Endothelial cell of umbilical vein (primary cell): ENCODE data around the gene VPS52. TPM values are rescaled to one million over a fixed set of nuclear protein-coding genes. Genes with fewer than 3 reads are reported as not detected.

Experiments used
- BruUV-seq: library from RNA; stranded (reverse); fragments of 400-500 nt; replicated peaks from 2 replicates; lab custom pipeline; 2021; lab: Mats Ljungman, UMichigan
- CTCF ChIA-PET: fragments of 300-600, 350-600 bp; sonication (Branson Sonifier 250); formaldehyde crosslinking; loops from one replicate; lab custom pipeline; 2021; ENCODE audit warnings: antibody characterized with exemption, inconsistent platforms; lab: Charles Lee
- POLR2A ChIA-PET: fragments of 300-600, 350-600 bp; sonication (Branson Sonifier 250); formaldehyde crosslinking; loops from one replicate; lab custom pipeline; 2021; ENCODE audit warnings: antibody characterized with exemption, inconsistent platforms; lab: Charles Lee
- DNase-seq: peaks from one replicate; pipeline ENCODE4 v3.0.0-alpha.2; 2011; ENCODE audit warnings: low read depth, low spot score
- FAIRE-seq: peaks from 2 replicates; lab custom pipeline; 2011; peaks lifted over from hg19 to GRCh38; lab: Jason Lieb, UNC
- H2AFZ ChIP-seq: 2 replicates; pipeline ENCODE4 v1.6.0; 2012; ENCODE audit warnings: low read depth, low read length, control low read depth, inconsistent platforms
- H3K27ac ChIP-seq: 2 replicates; pipeline ENCODE4 v1.5.1; 2011; ENCODE audit warnings: low read depth, mild to moderate bottlenecking, control low read depth, low read length, moderate library complexity; ENCODE audit not compliant: insufficient read depth
- H3K27me3 ChIP-seq, 2 experiments: 2 replicates each; pipeline versions ENCODE4 v1.6.0 to v1.6.1; 2011; ENCODE audit warnings: low read length in 2 of 2, mixed read lengths in 1 of 2; ENCODE audit not compliant: control insufficient read depth in 2 of 2, insufficient read depth in 2 of 2
- H3K36me3 ChIP-seq, 2 experiments: 2 replicates in 1 of 2; 3 replicates in 1 of 2; pipeline ENCODE4 v1.5.1; 2011; ENCODE audit warnings: low read length in 2 of 2, mild to moderate bottlenecking in 1 of 2, moderate library complexity in 1 of 2; ENCODE audit not compliant: control insufficient read depth in 2 of 2, insufficient read depth in 2 of 2; ENCODE audit errors: extremely low read depth in 1 of 2
- H3K4me1 ChIP-seq: 3 replicates; pipeline ENCODE4 v1.5.1; 2011; ENCODE audit warnings: mild to moderate bottlenecking, low read length; ENCODE audit not compliant: control insufficient read depth, insufficient read depth; ENCODE audit errors: extremely low read depth
- H3K4me2 ChIP-seq: 2 replicates; pipeline ENCODE4 v1.6.1; 2011; ENCODE audit warnings: low read length, control low read depth, mixed read lengths; ENCODE audit not compliant: insufficient read depth
- H3K4me3 ChIP-seq, 3 experiments: fragments of 200-600 bp in 1 of 3; sonication (generic), shearing (Covaris generic) in 1 of 3; replicated peaks in 1 of 3; 2 replicates each; pipeline ENCODE4 v1.5.1; 2011 to 2016; ENCODE audit warnings: control low read depth in 3 of 3, low read length in 3 of 3, mild to moderate bottlenecking in 2 of 3, inconsistent platforms in 1 of 3, low read depth in 1 of 3, moderate library complexity in 1 of 3; ENCODE audit not compliant: insufficient read depth in 1 of 3
- H3K79me2 ChIP-seq: 2 replicates; pipeline ENCODE4 v1.6.0; 2012; ENCODE audit warnings: low read length, inconsistent platforms; ENCODE audit not compliant: control insufficient read depth, insufficient read depth
- H3K9ac ChIP-seq: replicated peaks from 2 replicates; pipeline ENCODE3; 2011; ENCODE audit warnings: low read length, control low read depth; ENCODE audit not compliant: insufficient read depth; ENCODE audit errors: extremely low read depth
- H3K9me1 ChIP-seq: replicated peaks from 3 replicates; pipeline ENCODE4 v1.6.0; 2011; ENCODE audit warnings: mild to moderate bottlenecking, low read length; ENCODE audit not compliant: control insufficient read depth, insufficient read depth; ENCODE audit errors: extremely low read depth
- H3K9me3 ChIP-seq: replicated peaks from 2 replicates; pipeline ENCODE4 v1.5.1; 2012; ENCODE audit warnings: low read length, inconsistent platforms; ENCODE audit not compliant: control insufficient read depth, insufficient read depth
- H4K20me1 ChIP-seq: replicated peaks from 2 replicates; pipeline ENCODE3; 2011; ENCODE audit warnings: mild to moderate bottlenecking, low read length; ENCODE audit not compliant: control insufficient read depth, insufficient read depth; ENCODE audit errors: extremely low read depth
- CTCF ChIP-seq, 2 donors: IDR thresholded peaks; 1 replicate in 1 of 2; 2 replicates in 1 of 2; pipeline ENCODE4 v1.5.1; 2011; ENCODE audit warnings: low read length in 2 of 2, mild to moderate bottlenecking in 2 of 2, moderate library complexity in 2 of 2, control low read depth in 1 of 2, inconsistent platforms in 1 of 2, low read depth in 1 of 2; ENCODE audit not compliant: insufficient read depth in 1 of 2; ENCODE audit errors: extremely low read depth in 1 of 2
- EZH2 ChIP-seq: IDR thresholded peaks from 2 replicates; pipeline ENCODE4 v1.6.1; 2012; ENCODE audit warnings: borderline replicate concordance, low read depth, mild to moderate bottlenecking, moderate library complexity, low read length, inconsistent platforms; ENCODE audit not compliant: severe bottlenecking
- FOS ChIP-seq: IDR thresholded peaks from 2 replicates; pipeline ENCODE4 v1.6.1; 2011; ENCODE audit warnings: mild to moderate bottlenecking, low read length, moderate library complexity, borderline replicate concordance; ENCODE audit not compliant: insufficient read depth
- GATA2 ChIP-seq: IDR thresholded peaks from 2 replicates; pipeline ENCODE4 v1.7.0; 2011; ENCODE audit warnings: low read depth, mild to moderate bottlenecking, moderate library complexity, mixed read lengths, low read length; ENCODE audit not compliant: insufficient read length, insufficient read depth
- JUN ChIP-seq: IDR thresholded peaks from 2 replicates; pipeline ENCODE4 v1.6.1; 2011; ENCODE audit warnings: borderline replicate concordance, low read depth; ENCODE audit not compliant: insufficient read length, insufficient read depth
- MAX ChIP-seq: IDR thresholded peaks from 2 replicates; pipeline ENCODE4 v1.6.1; 2011; ENCODE audit not compliant: insufficient read depth, insufficient read length
- MYC ChIP-seq: IDR thresholded peaks from one replicate; pipeline ENCODE4 v1.6.1; 2011; ENCODE audit warnings: mild to moderate bottlenecking, low read depth, low read length
- POLR2A ChIP-seq: IDR thresholded peaks from 2 replicates; pipeline ENCODE4 v1.6.1; 2012; ENCODE audit warnings: low read depth, mild to moderate bottlenecking, control low read depth, low read length
- POLR2AphosphoS5 ChIP-seq: IDR thresholded peaks from 2 replicates; pipeline ENCODE4 v1.6.1; 2012; ENCODE audit warnings: low read depth, mild to moderate bottlenecking, control low read depth, low read length, moderate library complexity; ENCODE audit not compliant: insufficient read depth
- dilution Hi-C: fragments of 300-500 bp; cut with MboI; formaldehyde crosslinking; loops from one replicate; pipeline ENCODE4 v1.15.0; 2019; ENCODE audit warnings: low sequenced_read_pairs; ENCODE audit not compliant: extremely low pct_ligation_motif_present
- intact Hi-C: fragments of 100-400 bp; cut with micrococcal nuclease; formaldehyde crosslinking; loops from one replicate; pipeline ENCODE4 v1.10.0; 2022
- polyA plus RNA-seq, 4 experiments: library from polyadenylated mRNA; depleted of rRNA in 3 of 4; stranded (reverse) in 3 of 4; unstranded in 1 of 4; fragments of >200 nt; gene quantifications; 2 replicates each; pipeline versions ENCODE4 v1.2.1 to v1.2.3, GENCODE V29; 2011 to 2012; ENCODE audit warnings: missing spikeins in 1 of 4
- total RNA-seq: library from RNA; stranded (reverse); gene quantifications from 2 replicates; pipeline ENCODE4 v1.2.3, GENCODE V29; 2021

Gene VPS52
- total and polyA plus RNA-seq, 2 donors (not counting 3 experiments of a cell fraction or from before 2014, with no cell fraction given): 49.2 to 112 TPM

GRCh38 chr6:33304216-33304615, 32.5 kb upstream of the VPS52 start:
- H3K79me2 ChIP-seq: peaks cover 7% of the 10 kb centered on the region
- dilution Hi-C loops (no loop called here), intact Hi-C loops (no loop called here)
- DNase-seq: no peak
- no peak for TF ChIP-seq CTCF (IDR thresholded peaks at IDR 0.05; ENCODE audit: extremely low read depth in 1 of 2, insufficient read depth in 1 of 2, low read depth in 1 of 2, low read length in 2 of 2)
- TF ChIP-seq GATA2: no peak
- no peak for TF ChIP-seq JUN
- no peak for FAIRE-seq
- BruUV-seq: no TSS peak
- H3K36me3 ChIP-seq: peaks cover 8 to 19% of the 10 kb centered on the region in 2 experiments
- H3K27me3 ChIP-seq: no peaks in the 10 kb centered on the region
- no peak overlapping the region for H3K27ac ChIP-seq
- no peak overlapping the region for H3K4me2 ChIP-seq
- ChIA-PET CTCF (no interaction called here), POLR2A (no interaction called here)
- H4K20me1 ChIP-seq: no peaks in the 10 kb centered on the region
- no peak overlapping the region for H2AFZ ChIP-seq
- no peaks in the 10 kb centered on the region for H3K9me1 ChIP-seq
- no peaks in the 10 kb centered on the region for H3K9me3 ChIP-seq
- H3K9ac ChIP-seq: no peak overlapping the region
- no peak overlapping the region for H3K4me3 ChIP-seq
- peaks cover 4% of the 10 kb centered on the region for H3K4me1 ChIP-seq

- CTCF ChIA-PET: interaction anchor here (0.7 to 2.5 kb wide), 4 partner anchors 11 to 245 kb away, joined by 3 to 11 read pairs (median 4); partner anchors contain the start of gene TAPBP
- Histone ChIP-seq H4K20me1 (no peaks in the 10 kb centered on the region), H2AFZ (no peak overlapping the region), H3K27ac (no peak overlapping the region), H3K9ac (no peak overlapping the region), H3K4me2 (no peak overlapping the region), H3K9me3 (no peaks in the 10 kb centered on the region), H3K36me3 (peaks cover 8 to 19% of the 10 kb centered on the region in 2 experiments), H3K79me2 (peaks cover 16% of the 10 kb centered on the region), H3K9me1 (no peaks in the 10 kb centered on the region), H3K4me1 (peaks cover 13% of the 10 kb centered on the region), H3K27me3 (no peaks in the 10 kb centered on the region), H3K4me3 (no peak overlapping the region)
- dilution Hi-C loops: no loop called here
- TF ChIP-seq MYC (no peak), FOS (no peak), GATA2 (no peak), POLR2A (no peak), MAX (no peak), CTCF (IDR thresholded peaks at IDR 0.05; ENCODE audit: extremely low read depth in 1 of 2, insufficient read depth in 1 of 2, low read depth in 1 of 2, low read length in 2 of 2) (no peak), JUN (no peak), EZH2 (no peak), POLR2AphosphoS5 (no peak)
- FAIRE-seq: peak; percentile 52
- no peak for DNase-seq
- intact Hi-C loops: no loop called here
- POLR2A ChIA-PET: no interaction called here
- no TSS peak for BruUV-seq
Observed at GRCh38 chr6:33301877-33302276, 30.2 kb upstream of the VPS52 start.
